Pancreas (tissue), 10 donors: ENCODE measurements around the gene RHOXF2. TPM values are rescaled to one million over a fixed set of nuclear protein-coding genes. Genes with fewer than 3 reads are reported as not detected.
"Not testable (repeated sequence)": the region's sequence is repeated elsewhere in the genome, so short reads cannot be mapped to it uniquely, and the experiment has no call there.

Experiments used
- ATAC-seq, 4 donors: fragments of 200-7000 bp; cut with Tn5 transposase; one replicate each; pipeline versions ENCODE4 v1.8.0 to v1.9.1; 2020; ENCODE audit warnings: mild to moderate bottlenecking in 4 of 4, moderate library complexity in 4 of 4
- DNase-seq, 6 donors: peaks; one replicate each; pipeline ENCODE4 v3.0.0-alpha.2; 2020
- FAIRE-seq: peaks from 2 replicates; lab custom pipeline; 2012; peaks lifted over from hg19 to GRCh38; lab: Jason Lieb, UNC
- H3K27ac ChIP-seq, 4 donors: fragments of 200-600 bp; sonication (generic); 1 replicate in 3 of 4; 2 replicates in 1 of 4; pipeline versions ENCODE4 v1.5.0 to v1.8.0; 2020
- H3K27me3 ChIP-seq, 4 donors: fragments of 200-600 bp; one replicate each; pipeline ENCODE4 v1.8.0; 2021
- H3K36me3 ChIP-seq, 3 donors: fragments of 200-600 bp; sonication (generic) in 1 of 3; one replicate each; pipeline versions ENCODE4 v1.5.0 to v1.8.0; 2020 to 2021
- H3K4me1 ChIP-seq, 3 donors: fragments of 200-600 bp; one replicate each; pipeline ENCODE4 v1.8.0; 2021
- H3K4me3 ChIP-seq, 4 donors: fragments of 200-600 bp; sonication (generic) in 2 of 4; one replicate each; pipeline versions ENCODE4 v1.5.0 to v1.8.0; 2020 to 2021
- H3K9me3 ChIP-seq, 4 donors: fragments of 200-600 bp; one replicate each; pipeline ENCODE4 v1.8.0; 2021
- CTCF ChIP-seq, 4 donors: fragments of 200-600 bp; sonication (generic) in 3 of 4; IDR thresholded peaks; one replicate each; pipeline versions ENCODE4 v1.5.0 to v1.8.0; 2021; ENCODE audit warnings: antibody characterized with exemption in 4 of 4
- WGBS, 2 donors: extraction: QIAGEN DNeasy Blood & Tissue Kit; methylation state at CpG; one replicate each; pipeline ENCODE4 v1.1.7; 2013; 5-methylcytosine and 5-hydroxymethylcytosine counted together
- intact Hi-C, 3 donors: fragments of 100-400 bp; cut with DNase I; formaldehyde crosslinking; loops; one replicate each; pipeline versions ENCODE4 v1.11.1 to v1.14.2; 2022
- polyA plus RNA-seq, 2 donors: library from polyadenylated mRNA; stranded (reverse); fragments of 200-250 nt; gene quantifications; one replicate each; pipeline ENCODE4 v1.2.3, GENCODE V29; 2013
- total RNA-seq, 6 donors: library from RNA; stranded (reverse); fragmentation: NEBNext Ultra II Directional in 4 of 6; extraction: Animal tissue kit (Norgen Biotek cat#: 25700) in 4 of 6; gene quantifications; one replicate each; pipeline versions ENCODE4 v1.2.1 to v1.2.4, GENCODE V29; 2021 to 2023
- donor health status: healthy with polysubstance abuse.
- donor health status: DM: no; HTN: no; CAD: no; lungs with moderate emphysema.
- donor health status: DM: no; HTN: no; CAD: no.
- donor health status: control.
- donor health status: control.
- donor health status: Bipolar disorder and iron deficiency.
- donor health status: DM: yes; HTN: yes; CAD: no.
- donor health status: DM: no; HTN: no; CAD: no.
- donor health status: DM: no; HTN: no; CAD: no.
- donor health status: DM: yes; HTN: yes; CAD: no.

RHOXF2 gene
- total and polyA plus RNA-seq, 8 donors: 0.19 TPM; not detected in 7

GRCh38 chrX:120140293-120140981 is 18.0 kb upstream of the RHOXF2 start:
- ATAC-seq (peak; percentile 71 to 96 (median 76)), DNase-seq (peak in 2 of 6 donors; percentile 15 to 45), FAIRE-seq (no peak)
- Histone ChIP-seq H3K36me3 (no peaks in the 10 kb centered on the region), H3K4me1 (no peaks in the 10 kb centered on the region), H3K4me3 (peak overlapping the region in 1 of 4 donors; percentile 14), H3K27ac (peak overlapping the region in 1 of 4 donors; percentile 17), H3K27me3 (peaks cover 0 to 5% (median 0%) of the 10 kb centered on the region in 4 donors), H3K9me3 (no peaks in the 10 kb centered on the region)
- TF ChIP-seq CTCF (IDR thresholded peaks at IDR 0.05): no peak
- WGBS, 2 donors: 56 to 58% methylated on average over 11 of the region's 11 CpGs
- intact Hi-C loops: no loop called here

- 39 to 54% methylated on average over 12 of the region's 12 CpGs for WGBS, 2 donors
- FAIRE-seq: no peak
These were observed 14.1 kb upstream of the RHOXF2 start for GRCh38 chrX:120144178-120144844.

GRCh38 chrX:120145295-120145925 is 13.0 kb upstream of the RHOXF2 start:
- no peak overlapping the region for H3K4me3 ChIP-seq
- intact Hi-C loops: no loop called here
- DNase-seq: no peak

More at GRCh38 chrX:120144178-120144844, 14.1 kb upstream of the RHOXF2 start:
- TF ChIP-seq CTCF (IDR thresholded peaks at IDR 0.05): no peak
- Histone ChIP-seq H3K27me3 (no peaks in the 10 kb centered on the region), H3K27ac (no peak overlapping the region), H3K36me3 (no peaks in the 10 kb centered on the region), H3K4me3 (no peak overlapping the region), H3K9me3 (no peaks in the 10 kb centered on the region), H3K4me1 (no peaks in the 10 kb centered on the region)
- DNase-seq: no peak
- intact Hi-C loops: no loop called here
- peak in 1 of 4 donors; percentile 35 for ATAC-seq

GRCh38 chrX:120146323-120146722 is 12.1 kb upstream of the RHOXF2 start:
- FAIRE-seq, DNase-seq, H3K36me3 ChIP-seq, H3K27me3 ChIP-seq, H3K9me3 ChIP-seq, ATAC-seq, H3K27ac ChIP-seq, H3K4me3 ChIP-seq, intact Hi-C loops, H3K4me1 ChIP-seq: not testable (repeated sequence)
- WGBS, 2 donors: 65 to 92% methylated on average over 1 of the region's 1 CpG

More at GRCh38 chrX:120145295-120145925, 13.0 kb upstream of the RHOXF2 start:
- ATAC-seq (no peak), FAIRE-seq (no peak)
- H3K27ac ChIP-seq: no peak overlapping the region
- no peaks in the 10 kb centered on the region for H3K4me1 ChIP-seq
- TF ChIP-seq CTCF (IDR thresholded peaks at IDR 0.05): no peak
- H3K36me3 ChIP-seq: no peaks in the 10 kb centered on the region
- no peaks in the 10 kb centered on the region for H3K9me3 ChIP-seq
- 33 to 70% methylated on average over 4 of the region's 4 CpGs for WGBS, 2 donors
- H3K27me3 ChIP-seq: no peaks in the 10 kb centered on the region

GRCh38 chrX:120147537-120147936 is 10.9 kb upstream of the RHOXF2 start:
- 89 to 97% methylated on average over 8 of the region's 8 CpGs for WGBS, 2 donors
- no peak for ATAC-seq
- Histone ChIP-seq H3K9me3 (no peaks in the 10 kb centered on the region), H3K4me3 (no peak overlapping the region), H3K27me3 (no peaks in the 10 kb centered on the region), H3K36me3 (no peaks in the 10 kb centered on the region), H3K27ac (no peak overlapping the region), H3K4me1 (no peaks in the 10 kb centered on the region)
- FAIRE-seq: no peak
- no peak for TF ChIP-seq CTCF (IDR thresholded peaks at IDR 0.05)
- intact Hi-C loops: no loop called here
- no peak for DNase-seq

- H3K4me3 ChIP-seq, H3K4me1 ChIP-seq, H3K36me3 ChIP-seq, DNase-seq, H3K27me3 ChIP-seq, intact Hi-C loops, H3K9me3 ChIP-seq, H3K27ac ChIP-seq: not testable (repeated sequence)
- WGBS, 2 donors: no CpG with 5 or more reads among the region's 12 CpGs
- ATAC-seq (peak in 3 of 4 donors; percentile 65 to 75 (median 71)), FAIRE-seq (peak; percentile 97)
These were observed 8.2 kb upstream of the RHOXF2 start for GRCh38 chrX:120150109-120150744.

- intact Hi-C loops, FAIRE-seq, H3K27me3 ChIP-seq, H3K36me3 ChIP-seq, DNase-seq, H3K9me3 ChIP-seq, H3K27ac ChIP-seq, ATAC-seq, H3K4me3 ChIP-seq, H3K4me1 ChIP-seq: not testable (repeated sequence)
- WGBS, 2 donors: 88 to 95% methylated on average over 11 to 26 of the region's 33 CpGs
These were observed 673 bp downstream of the RHOXF2 start for GRCh38 chrX:120159086-120159485.
